T-helper 1 cell (primary cell): ENCODE data around the gene CDH26.
A peak's percentile ranks its signal among the peaks of the same experiment; 100 is the strongest.

Experiments
- DNase-seq, 5 donors: peaks; one replicate each; pipeline ENCODE4 v3.0.0-alpha.2; 2012 to 2020

CDH26 gene

GRCh38 chr20:59987135-59987534 lies 28.9 kb downstream of the CDH26 start:
- no peak for DNase-seq

DNA sequence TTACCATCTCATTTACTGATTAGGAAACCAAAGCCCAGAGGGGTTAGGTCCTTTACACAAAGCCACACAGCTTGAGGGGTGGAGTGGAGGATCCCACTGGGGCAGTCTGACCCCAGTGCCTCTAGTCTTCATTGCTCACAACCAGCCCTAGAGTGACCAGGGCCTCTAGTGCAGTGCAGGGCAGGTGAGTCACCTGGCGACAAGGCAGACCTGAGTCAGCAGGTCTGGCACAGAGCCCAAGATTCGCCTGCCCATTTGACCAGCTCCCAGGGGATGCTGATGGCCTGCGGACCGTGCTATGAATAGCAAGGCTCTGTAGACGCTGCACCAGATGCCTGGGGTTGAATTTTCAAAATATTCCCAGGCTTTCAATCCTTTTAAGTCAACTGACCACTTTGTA lies 29.9 kb downstream of the CDH26 start:
- DNase-seq = no peak

GRCh38 chr20:59992526-59993084 lies 34.4 kb downstream of the CDH26 start:
- DNase-seq = no peak

DNA sequence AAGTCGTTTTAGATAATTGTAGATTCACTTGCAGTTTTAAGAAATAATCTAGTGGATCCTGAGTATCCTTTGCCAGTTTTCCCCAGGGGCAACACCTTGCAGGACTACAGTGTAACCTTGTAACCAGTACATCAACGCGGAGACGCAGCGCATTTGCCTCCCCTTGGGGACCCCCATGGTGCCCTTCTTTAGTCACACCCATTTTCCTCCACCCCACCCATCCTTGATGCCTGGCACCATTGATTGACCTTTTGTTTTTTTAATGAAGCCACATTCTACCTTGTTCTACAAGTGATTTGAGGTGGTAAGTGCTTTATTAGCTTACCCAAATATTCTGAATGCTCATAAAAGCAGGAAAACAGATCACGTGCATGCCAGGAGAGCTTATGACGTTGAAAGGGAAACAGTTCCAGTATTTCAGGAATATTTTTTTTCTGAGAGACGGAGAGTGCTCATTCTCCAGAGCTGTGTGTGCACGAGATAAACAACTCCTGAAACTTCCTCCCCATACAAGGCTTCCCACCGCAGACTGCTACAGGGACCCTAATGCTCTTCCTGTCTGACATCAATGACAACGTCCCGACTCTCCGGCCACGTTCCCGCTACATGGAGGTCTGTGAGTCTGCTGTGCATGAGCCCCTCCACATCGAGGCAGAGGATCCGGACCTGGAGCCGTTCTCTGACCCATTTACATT lies 35.7 kb downstream of the CDH26 start:
- DNase-seq = no peak

DNA sequence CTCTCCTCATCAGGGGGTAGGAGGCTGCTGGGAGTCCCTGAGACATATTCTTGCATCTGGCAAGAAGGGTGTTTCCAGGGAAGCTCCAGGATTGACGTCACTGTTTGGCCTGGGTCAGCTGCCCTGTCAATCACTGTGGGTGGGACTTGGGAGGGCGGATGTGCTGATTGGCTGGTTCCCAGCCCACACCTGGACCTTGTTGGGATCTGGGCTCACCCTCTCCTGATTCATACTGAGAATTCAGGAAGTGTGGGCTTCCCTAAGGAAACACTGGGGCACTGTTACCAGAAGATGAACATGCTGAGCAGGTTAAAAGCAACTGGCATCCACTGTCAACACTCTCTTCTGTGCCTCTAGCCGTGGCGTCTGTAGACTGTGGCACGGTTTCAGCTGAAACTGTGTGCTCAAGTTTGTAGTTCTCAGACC lies 36.5 kb downstream of the CDH26 start:
- DNase-seq = no peak

DNA sequence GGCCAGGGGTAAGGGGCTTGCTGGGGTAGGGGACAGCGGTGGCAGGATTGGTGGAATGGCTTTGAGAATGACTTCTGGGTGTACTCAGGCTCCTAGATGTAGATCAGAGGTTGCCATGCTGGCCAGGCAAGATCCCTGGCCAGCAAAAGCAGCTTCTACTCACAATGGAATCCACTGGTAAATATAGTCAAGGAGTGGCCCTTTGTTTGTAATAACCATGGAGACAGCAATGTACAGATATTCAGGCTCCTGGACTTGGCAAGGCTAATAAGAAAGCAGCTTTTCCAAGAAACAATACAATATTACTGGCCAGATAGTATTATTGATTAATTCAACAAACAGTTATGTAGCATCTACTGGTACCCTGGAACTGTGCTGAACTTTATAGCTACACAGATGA lies 37.9 kb downstream of the CDH26 start:
- no peak for DNase-seq

- DNase-seq = no peak
Measured at GRCh38 chr20:59997896-59998295, 39.7 kb downstream of the CDH26 start.

DNA sequence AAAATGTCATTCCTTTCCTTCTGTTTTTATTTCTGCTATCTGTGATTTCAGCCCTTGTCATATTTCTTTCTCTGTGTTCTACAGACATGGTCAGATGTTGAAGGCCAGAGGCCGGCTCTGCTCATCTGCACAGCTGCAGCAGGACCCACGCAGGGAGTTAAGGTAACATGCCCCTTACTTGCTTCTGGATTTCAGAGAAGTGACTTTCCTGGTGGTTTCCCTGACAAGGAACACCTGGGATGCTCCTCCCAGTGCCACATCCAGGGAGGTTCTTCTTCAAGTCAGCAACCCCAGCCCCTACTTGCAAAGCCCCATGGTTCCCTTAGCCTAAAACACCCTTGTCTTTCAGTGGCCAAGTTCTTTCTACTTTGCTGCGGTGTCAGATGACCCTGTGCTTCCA lies 41.3 kb downstream of the CDH26 start:
- no peak for DNase-seq

DNA sequence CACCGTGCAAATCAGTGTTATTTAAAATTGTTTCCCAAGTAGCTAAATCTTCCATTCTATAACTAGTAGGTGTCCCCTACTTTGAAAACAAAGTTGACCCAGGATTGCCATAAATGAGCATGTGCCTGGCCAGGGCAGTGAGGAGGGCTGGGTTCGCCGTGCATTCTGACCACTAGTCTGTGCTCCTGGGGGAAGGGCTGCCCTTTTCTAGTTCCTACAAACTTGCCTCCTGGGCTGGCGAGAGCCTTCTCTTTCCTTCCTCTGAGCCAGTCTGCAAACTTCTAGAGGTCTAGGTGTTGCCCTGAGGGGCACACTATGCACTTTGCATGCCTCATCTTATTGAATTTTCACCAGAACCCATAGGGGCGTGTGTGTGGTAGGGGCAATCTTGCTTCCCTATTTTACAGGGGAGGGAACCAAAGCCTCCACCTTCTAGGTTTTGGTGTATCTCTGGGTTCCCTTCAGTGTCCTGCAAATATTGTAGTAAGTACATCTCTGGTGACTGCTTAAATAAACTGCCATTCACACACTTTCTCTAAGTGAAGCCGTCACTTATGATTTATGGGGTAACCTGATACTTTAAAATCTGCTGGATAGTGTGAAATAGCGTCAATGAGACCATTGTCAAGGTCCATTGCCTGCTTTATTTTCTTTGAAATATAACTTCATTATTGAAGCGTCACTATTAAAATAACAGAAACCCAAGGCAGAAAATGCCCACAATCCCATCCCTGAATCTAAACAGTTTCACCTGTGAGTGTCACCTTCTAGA lies 42.2 kb downstream of the CDH26 start:
- DNase-seq = no peak

- DNase-seq = no peak
Measured at GRCh38 chr20:60001108-60001507, 42.9 kb downstream of the CDH26 start.

GRCh38 chr20:60003776-60004175 lies 45.6 kb downstream of the CDH26 start:
- no peak for DNase-seq

GRCh38 chr20:60006261-60006660 lies 48.0 kb downstream of the CDH26 start:
- no peak for DNase-seq

DNA sequence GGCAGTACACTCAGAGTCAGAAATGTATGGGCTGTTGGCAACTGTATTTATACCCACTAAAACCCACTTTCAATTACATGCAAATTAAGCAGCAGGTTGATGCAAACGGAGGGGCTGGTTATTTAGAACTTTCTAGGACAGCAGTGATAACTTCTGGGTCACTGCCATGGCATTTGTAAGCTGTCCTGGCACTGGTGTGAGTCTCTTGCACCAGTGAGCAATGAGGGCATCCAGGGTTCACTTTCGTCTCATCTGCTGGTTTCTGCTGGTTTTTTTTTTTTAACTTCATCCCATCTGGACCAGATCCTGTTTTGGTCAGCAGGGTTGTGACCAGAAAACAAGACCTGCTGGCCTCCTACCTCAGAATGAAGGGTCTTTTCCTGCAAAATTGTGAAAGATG lies 49.2 kb downstream of the CDH26 start:
- no peak for DNase-seq

DNA sequence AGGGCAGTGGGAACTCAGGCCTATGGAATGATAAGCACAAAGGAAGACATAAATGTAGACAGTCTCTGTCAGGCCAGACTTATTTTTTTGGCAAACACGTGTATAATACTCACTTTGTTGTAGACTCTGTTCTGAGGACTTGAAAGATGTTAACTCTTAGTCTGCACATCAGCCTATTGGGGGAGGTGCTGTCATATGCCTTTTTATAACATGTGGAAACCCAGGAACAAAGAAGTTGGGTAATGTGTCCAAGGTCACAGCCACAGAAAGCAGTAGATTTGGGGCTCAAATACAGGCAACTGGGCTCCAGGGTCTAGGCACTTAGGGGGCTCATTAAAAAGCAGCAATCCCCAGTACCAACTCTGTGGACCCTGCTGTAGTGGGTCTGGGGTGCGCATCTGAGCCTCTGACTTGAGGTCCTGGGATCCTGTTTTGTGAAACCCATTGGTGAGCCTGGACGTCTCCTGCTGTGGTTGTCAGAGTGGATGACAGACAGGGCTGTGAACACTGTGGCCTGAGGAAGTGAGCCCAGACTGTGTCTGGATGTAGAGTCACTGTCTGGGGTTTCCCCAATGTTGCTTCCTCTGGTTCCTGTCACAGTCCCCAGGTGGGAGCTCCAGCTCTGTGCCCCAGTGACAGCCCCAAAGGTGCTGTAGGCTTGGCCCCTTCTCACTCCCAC lies 50.0 kb downstream of the CDH26 start:
- no peak for DNase-seq

DNA sequence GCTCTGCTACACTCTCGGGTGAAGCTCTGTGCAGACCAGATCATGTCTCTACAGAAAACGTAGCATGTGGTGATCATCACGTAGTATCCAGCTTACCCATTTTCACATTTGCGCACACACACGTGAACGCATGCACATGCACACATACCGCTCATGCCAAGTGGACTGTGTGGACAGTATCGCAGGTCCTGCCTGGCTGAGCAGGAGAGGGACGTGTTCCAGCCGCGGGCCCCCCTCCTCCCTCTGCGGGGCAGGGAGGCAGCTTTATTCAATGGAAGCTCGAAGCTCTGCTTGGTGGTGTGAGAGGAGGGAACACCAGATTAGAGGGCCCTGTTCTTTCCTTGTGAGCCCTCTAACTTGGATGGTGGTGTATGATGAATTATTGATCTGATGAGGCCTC lies 51.1 kb downstream of the CDH26 start:
- no peak for DNase-seq

DNA sequence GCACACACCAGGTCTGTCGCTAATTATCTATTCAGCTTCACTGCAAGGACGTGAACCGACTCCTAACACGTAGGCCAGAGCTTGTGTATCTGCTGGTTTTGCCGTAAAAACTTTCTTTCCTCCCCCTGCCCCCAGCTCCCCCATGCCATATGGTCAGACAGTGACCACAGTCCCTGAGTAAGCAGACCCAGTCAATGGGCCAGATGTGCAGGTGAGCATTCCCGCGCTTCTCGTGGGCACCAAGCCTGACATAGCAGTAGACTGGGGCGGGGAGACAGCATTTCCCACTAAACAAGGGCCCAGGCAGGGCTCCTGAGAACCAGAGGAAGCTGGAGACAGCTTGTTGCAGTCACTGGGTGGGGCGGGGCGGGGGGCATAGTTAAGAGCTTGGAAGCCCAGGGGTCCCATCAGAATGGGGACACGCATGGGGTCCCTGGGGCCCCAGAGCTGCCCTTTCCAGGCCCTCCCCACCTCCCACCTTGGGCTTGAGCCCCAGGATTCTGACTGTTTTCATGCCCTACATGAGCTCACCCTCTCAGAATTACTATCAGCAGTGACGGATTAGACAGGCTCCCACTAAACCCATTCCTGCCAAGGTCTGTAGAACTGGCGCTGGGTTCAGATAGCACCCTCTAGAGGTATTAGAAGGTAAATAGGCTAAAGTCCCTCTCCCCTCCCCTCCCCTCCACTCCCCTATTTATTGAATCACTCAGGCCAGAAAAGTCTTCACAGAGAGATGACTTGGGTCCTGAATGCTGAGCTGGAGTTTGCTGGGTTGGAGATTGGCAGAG lies 51.8 kb downstream of the CDH26 start:
- no peak for DNase-seq

- DNase-seq = no peak
Measured at GRCh38 chr20:60010689-60011458, 52.7 kb downstream of the CDH26 start.

- peak in 1 of 5 donors; percentile 4 for DNase-seq
Measured at GRCh38 chr20:60011512-60012507, 53.6 kb downstream of the CDH26 start.

- DNase-seq = no peak
Measured at GRCh38 chr20:60013296-60014139, 55.3 kb downstream of the CDH26 start.

DNA sequence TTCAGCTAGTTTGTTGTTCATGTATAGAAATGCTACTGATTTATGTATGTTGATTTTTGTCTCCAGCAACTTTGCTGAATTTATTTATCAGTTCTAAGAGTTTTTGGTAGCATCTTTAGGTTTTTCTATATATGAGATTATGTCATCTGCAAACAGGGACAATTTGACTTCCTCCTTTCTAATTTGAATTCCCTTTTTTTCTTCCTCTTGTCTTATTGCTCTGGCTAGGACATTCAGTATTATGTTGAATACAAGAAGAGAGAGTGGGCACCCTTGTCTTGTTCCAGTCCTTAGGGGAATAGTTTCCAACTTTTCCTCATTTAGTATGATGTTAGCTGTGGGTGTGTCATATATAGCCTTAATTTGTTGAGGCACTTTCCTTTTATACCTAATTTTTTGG lies 58.2 kb downstream of the CDH26 start:
- DNase-seq = no peak
